Activated naive CD4-positive, alpha-beta T cell treated with anti-CD3 and anti-CD28 coated beads, Interleukin-2, amount 50 U/mL, for 16 hours (primary cell): ENCODE results near the gene ANKMY1.
"Not testable (repeated sequence)": the region's sequence is repeated elsewhere in the genome, so short reads cannot be mapped to it uniquely, and the experiment has no call there.

Experiments
- DNase-seq: peaks from one replicate; pipeline ENCODE4 v3.0.0-alpha.2; 2020

Gene ANKMY1

GRCh38 chr2:240567872-240568677 lies 10.3 kb upstream of the ANKMY1 start, which contains the start of gene RNPEPL1:
Gene RNPEPL1, plus strand, starts transcription at chr2:240568484. Its CDS starts 103 bp downstream, at chr2:240568587.
- DNase-seq = peak; percentile 60

- DNase-seq = peak; percentile 15
These were observed 9.5 kb upstream of the ANKMY1 start for GRCh38 chr2:240567137-240567871.

GRCh38 chr2:240566203-240567136 lies 8.7 kb upstream of the ANKMY1 start:
- peak; percentile 94 for DNase-seq

GRCh38 chr2:240565333-240566202 lies 7.8 kb upstream of the ANKMY1 start:
- DNase-seq = peak; percentile 83

GRCh38 chr2:240564561-240565332 lies 7.0 kb upstream of the ANKMY1 start:
- no peak for DNase-seq

- DNase-seq = no peak
These were observed 6.3 kb upstream of the ANKMY1 start for GRCh38 chr2:240563951-240564560.

- DNase-seq = not testable (repeated sequence)
These were observed 5.4 kb upstream of the ANKMY1 start for GRCh38 chr2:240563231-240563630.

- no peak for DNase-seq
These were observed 3.7 kb upstream of the ANKMY1 start for GRCh38 chr2:240561325-240561971.

- peak; percentile 100 for DNase-seq
These were observed 2.9 kb upstream of the ANKMY1 start for GRCh38 chr2:240560480-240561324.

- peak; percentile 92 for DNase-seq
These were observed 2.3 kb upstream of the ANKMY1 start, which contains the start of gene DUSP28 for GRCh38 chr2:240560084-240560479. Gene DUSP28, plus strand, starts transcription at chr2:240560357. Its CDS starts 328 bp downstream, at chr2:240560685.

- DNase-seq = no peak
These were observed 1.5 kb upstream of the ANKMY1 start for GRCh38 chr2:240559286-240559685.

- no peak for DNase-seq
These were observed 511 bp upstream of the ANKMY1 start for GRCh38 chr2:240558236-240558761.

GRCh38 chr2:240557101-240557751 lies 562 bp downstream of the ANKMY1 start:
- DNase-seq = no peak

- DNase-seq = peak; percentile 70
These were observed 1.2 kb downstream of the ANKMY1 start for GRCh38 chr2:240556553-240557100.

- DNase-seq = no peak
These were observed 2.1 kb downstream of the ANKMY1 start for GRCh38 chr2:240555541-240556250.

- no peak for DNase-seq
These were observed 2.9 kb downstream of the ANKMY1 start for GRCh38 chr2:240554767-240555493.
